HCT116 (cell line): ENCODE data around the gene CHURC1.

Experiments
- CEBPB ChIP-seq: IDR thresholded peaks from 2 replicates; pipeline ENCODE4 v1.6.1; 2012; ENCODE audit warnings: low read depth
- CTCF ChIP-seq, 3 experiments: fragments of 200-600 bp in 1 of 3; sonication (generic) in 1 of 3; IDR thresholded peaks in 2 of 3; conservative IDR thresholded peaks in 1 of 3; 2 replicates each; pipeline ENCODE4 v1.5.1; 2012 to 2017; ENCODE audit warnings: low read depth in 2 of 3, low read length in 2 of 3, antibody characterized with exemption in 1 of 3, borderline replicate concordance in 1 of 3, control low read depth in 1 of 3, mild to moderate bottlenecking in 1 of 3, mixed read lengths in 1 of 3, mixed run types in 1 of 3, moderate library complexity in 1 of 3; ENCODE audit not compliant: insufficient read depth in 1 of 3
- EZH2 ChIP-seq: fragments of 200-600 bp; sonication (generic); IDR thresholded peaks from 2 replicates; pipeline ENCODE4 v1.6.1; 2017; ENCODE audit warnings: antibody characterized with exemption, mixed run types
- EZH2phosphoT487 ChIP-seq: fragments of 200-600 bp; IDR thresholded peaks from 2 replicates; pipeline ENCODE4 v1.6.1; 2018; ENCODE audit warnings: antibody characterized with exemption, borderline replicate concordance
- FOSL1 ChIP-seq: IDR thresholded peaks from 2 replicates; pipeline ENCODE4 v1.6.1; 2012; ENCODE audit warnings: low read depth
- JUND ChIP-seq: IDR thresholded peaks from 2 replicates; pipeline ENCODE4 v1.6.1; 2012
- POLR2A ChIP-seq: IDR thresholded peaks from 2 replicates; pipeline ENCODE4 v1.7.0; 2011; ENCODE audit warnings: borderline replicate concordance; ENCODE audit not compliant: insufficient read depth, insufficient read length; ENCODE audit errors: extremely low read depth
- POLR2AphosphoS5 ChIP-seq: IDR thresholded peaks from 2 replicates; pipeline ENCODE4 v1.6.1; 2011; ENCODE audit warnings: mild to moderate bottlenecking, low read depth, low read length, moderate library complexity
- RAD21 ChIP-seq: IDR thresholded peaks from 2 replicates; pipeline ENCODE4 v1.6.1; 2012; ENCODE audit warnings: low read depth, mild to moderate bottlenecking
- REST ChIP-seq: IDR thresholded peaks from 2 replicates; pipeline ENCODE4 v1.6.1; 2012; ENCODE audit warnings: low read depth

GRCh38 chr14:64919618-64920017 is 5.4 kb downstream of the CHURC1 start:
- no peak for TF ChIP-seq EZH2phosphoT487
- no peak for TF ChIP-seq POLR2A
- no peak for TF ChIP-seq FOSL1
- no peak for TF ChIP-seq CTCF (IDR thresholded peaks at IDR 0.05 in 2 of 3, conservative IDR thresholded peaks at IDR 0.05 in 1 of 3; ENCODE audit: borderline replicate concordance in 1 of 3, insufficient read depth in 1 of 3, low read depth in 2 of 3, low read length in 2 of 3)
- TF ChIP-seq POLR2AphosphoS5, result no peak
- no peak for TF ChIP-seq REST
- TF ChIP-seq JUND, result no peak
- TF ChIP-seq EZH2, result no peak
- TF ChIP-seq CEBPB, result no peak
- no peak for TF ChIP-seq RAD21
